ENCODE measurements around the gene ANO4.

Gene ANO4

GRCh38 chr12:100857418-100857817 lies 62.8 kb downstream of the ANO4 start:
- no peak for DNase-seq (ENCODE audit: low read depth, low spot score)
- Histone ChIP-seq H3K36me3 (ENCODE audit: insufficient read depth, insufficient read length, low read length) (peaks cover 3% of the 10 kb centered on the region), H3K9ac (ENCODE audit: insufficient read length, low read depth) (no peak overlapping the region), H3K4me3 (ENCODE audit: insufficient read length, low read depth) (no peak overlapping the region), H3K27me3 (ENCODE audit: insufficient read depth, insufficient read length) (no peaks in the 10 kb centered on the region), H3K9me3 (ENCODE audit: insufficient read depth, low read length) (no peaks in the 10 kb centered on the region), H3K4me1 (ENCODE audit: insufficient read depth, insufficient read length) (no peaks in the 10 kb centered on the region)
- TF ChIP-seq SUZ12 (IDR thresholded peaks at IDR 0.05; ENCODE audit: extremely low read depth, insufficient read depth, insufficient read length) (no peak), ZNF274 (IDR thresholded peaks at IDR 0.05; ENCODE audit: low read depth, low read length) (no peak), YY1 (IDR thresholded peaks at IDR 0.05; ENCODE audit: insufficient read depth, insufficient read length) (no peak)

GRCh38 chr12:100857971-100858370 lies 63.4 kb downstream of the ANO4 start:
- H3K4me1 ChIP-seq (ENCODE audit: insufficient read depth, insufficient read length), result no peaks in the 10 kb centered on the region
- no peaks in the 10 kb centered on the region for H3K27me3 ChIP-seq (ENCODE audit: insufficient read depth, insufficient read length)
- H3K4me3 ChIP-seq (ENCODE audit: insufficient read length, low read depth), result no peak overlapping the region
- no peaks in the 10 kb centered on the region for H3K36me3 ChIP-seq (ENCODE audit: insufficient read depth, insufficient read length, low read length)
- TF ChIP-seq ZNF274 (IDR thresholded peaks at IDR 0.05; ENCODE audit: low read depth, low read length), result no peak
- no peak for TF ChIP-seq SUZ12 (IDR thresholded peaks at IDR 0.05; ENCODE audit: extremely low read depth, insufficient read depth, insufficient read length)
- no peak for TF ChIP-seq YY1 (IDR thresholded peaks at IDR 0.05; ENCODE audit: insufficient read depth, insufficient read length)
- no peak for DNase-seq (ENCODE audit: low read depth, low spot score)
- H3K9ac ChIP-seq (ENCODE audit: insufficient read length, low read depth), result no peak overlapping the region
- no peaks in the 10 kb centered on the region for H3K9me3 ChIP-seq (ENCODE audit: insufficient read depth, low read length)

- DNase-seq (ENCODE audit: low read depth, low spot score), result no peak
- no peaks in the 10 kb centered on the region for H3K36me3 ChIP-seq (ENCODE audit: insufficient read depth, insufficient read length, low read length)
- H3K9ac ChIP-seq (ENCODE audit: insufficient read length, low read depth), result no peak overlapping the region
- TF ChIP-seq SUZ12 (IDR thresholded peaks at IDR 0.05; ENCODE audit: extremely low read depth, insufficient read depth, insufficient read length) (no peak), ZNF274 (IDR thresholded peaks at IDR 0.05; ENCODE audit: low read depth, low read length) (no peak), YY1 (IDR thresholded peaks at IDR 0.05; ENCODE audit: insufficient read depth, insufficient read length) (no peak)
- no peaks in the 10 kb centered on the region for H3K9me3 ChIP-seq (ENCODE audit: insufficient read depth, low read length)
- H3K27me3 ChIP-seq (ENCODE audit: insufficient read depth, insufficient read length), result no peaks in the 10 kb centered on the region
- H3K4me1 ChIP-seq (ENCODE audit: insufficient read depth, insufficient read length), result no peaks in the 10 kb centered on the region
- H3K4me3 ChIP-seq (ENCODE audit: insufficient read length, low read depth), result no peak overlapping the region
Measured at GRCh38 chr12:100858656-100859055, 64.1 kb downstream of the ANO4 start.

GRCh38 chr12:100859063-100859627 lies 64.6 kb downstream of the ANO4 start:
- no peak for DNase-seq (ENCODE audit: low read depth, low spot score)
- Histone ChIP-seq H3K9me3 (ENCODE audit: insufficient read depth, low read length) (no peaks in the 10 kb centered on the region), H3K27me3 (ENCODE audit: insufficient read depth, insufficient read length) (no peaks in the 10 kb centered on the region), H3K9ac (ENCODE audit: insufficient read length, low read depth) (no peak overlapping the region), H3K4me3 (ENCODE audit: insufficient read length, low read depth) (no peak overlapping the region), H3K36me3 (ENCODE audit: insufficient read depth, insufficient read length, low read length) (no peaks in the 10 kb centered on the region), H3K4me1 (ENCODE audit: insufficient read depth, insufficient read length) (no peaks in the 10 kb centered on the region)
- TF ChIP-seq ZNF274 (IDR thresholded peaks at IDR 0.05; ENCODE audit: low read depth, low read length), result no peak
- TF ChIP-seq YY1 (IDR thresholded peaks at IDR 0.05; ENCODE audit: insufficient read depth, insufficient read length), result no peak
- TF ChIP-seq SUZ12 (IDR thresholded peaks at IDR 0.05; ENCODE audit: extremely low read depth, insufficient read depth, insufficient read length), result no peak

GRCh38 chr12:100860611-100861010 lies 66.0 kb downstream of the ANO4 start:
- Histone ChIP-seq H3K9me3 (ENCODE audit: insufficient read depth, low read length) (no peaks in the 10 kb centered on the region), H3K4me3 (ENCODE audit: insufficient read length, low read depth) (no peak overlapping the region), H3K27me3 (ENCODE audit: insufficient read depth, insufficient read length) (no peaks in the 10 kb centered on the region), H3K4me1 (ENCODE audit: insufficient read depth, insufficient read length) (no peaks in the 10 kb centered on the region), H3K9ac (ENCODE audit: insufficient read length, low read depth) (no peak overlapping the region), H3K36me3 (ENCODE audit: insufficient read depth, insufficient read length, low read length) (no peaks in the 10 kb centered on the region)
- DNase-seq (ENCODE audit: low read depth, low spot score), result no peak
- TF ChIP-seq ZNF274 (IDR thresholded peaks at IDR 0.05; ENCODE audit: low read depth, low read length) (no peak), SUZ12 (IDR thresholded peaks at IDR 0.05; ENCODE audit: extremely low read depth, insufficient read depth, insufficient read length) (no peak), YY1 (IDR thresholded peaks at IDR 0.05; ENCODE audit: insufficient read depth, insufficient read length) (no peak)

GRCh38 chr12:100862676-100863075 lies 68.1 kb downstream of the ANO4 start:
- Histone ChIP-seq H3K27me3 (ENCODE audit: insufficient read depth, insufficient read length) (no peaks in the 10 kb centered on the region), H3K4me3 (ENCODE audit: insufficient read length, low read depth) (no peak overlapping the region), H3K4me1 (ENCODE audit: insufficient read depth, insufficient read length) (no peaks in the 10 kb centered on the region), H3K9ac (ENCODE audit: insufficient read length, low read depth) (no peak overlapping the region), H3K9me3 (ENCODE audit: insufficient read depth, low read length) (no peaks in the 10 kb centered on the region), H3K36me3 (ENCODE audit: insufficient read depth, insufficient read length, low read length) (no peaks in the 10 kb centered on the region)
- TF ChIP-seq YY1 (IDR thresholded peaks at IDR 0.05; ENCODE audit: insufficient read depth, insufficient read length) (no peak), SUZ12 (IDR thresholded peaks at IDR 0.05; ENCODE audit: extremely low read depth, insufficient read depth, insufficient read length) (no peak), ZNF274 (IDR thresholded peaks at IDR 0.05; ENCODE audit: low read depth, low read length) (no peak)
- no peak for DNase-seq (ENCODE audit: low read depth, low spot score)

GRCh38 chr12:100864366-100864765 lies 69.8 kb downstream of the ANO4 start:
- no peaks in the 10 kb centered on the region for H3K27me3 ChIP-seq (ENCODE audit: insufficient read depth, insufficient read length)
- H3K9me3 ChIP-seq (ENCODE audit: insufficient read depth, low read length), result no peaks in the 10 kb centered on the region
- TF ChIP-seq SUZ12 (IDR thresholded peaks at IDR 0.05; ENCODE audit: extremely low read depth, insufficient read depth, insufficient read length) (no peak), ZNF274 (IDR thresholded peaks at IDR 0.05; ENCODE audit: low read depth, low read length) (no peak), YY1 (IDR thresholded peaks at IDR 0.05; ENCODE audit: insufficient read depth, insufficient read length) (no peak)
- H3K4me3 ChIP-seq (ENCODE audit: insufficient read length, low read depth), result no peak overlapping the region
- no peak for DNase-seq (ENCODE audit: low read depth, low spot score)
- no peaks in the 10 kb centered on the region for H3K4me1 ChIP-seq (ENCODE audit: insufficient read depth, insufficient read length)
- no peaks in the 10 kb centered on the region for H3K36me3 ChIP-seq (ENCODE audit: insufficient read depth, insufficient read length, low read length)
- no peak overlapping the region for H3K9ac ChIP-seq (ENCODE audit: insufficient read length, low read depth)

Measured in NT2/D1 (cell line).